GM21423 (cell line): ENCODE measurements around the gene OR4D1.

Source experiments
- ATAC-seq: cut with Tn5 transposase; IDR thresholded peaks from one replicate; pipeline ENCODE4 v1.9.1; 2021; ENCODE audit warnings: mild to moderate bottlenecking, moderate library complexity; ENCODE audit not compliant: unreplicated experiment

The OR4D1 gene

DNA sequence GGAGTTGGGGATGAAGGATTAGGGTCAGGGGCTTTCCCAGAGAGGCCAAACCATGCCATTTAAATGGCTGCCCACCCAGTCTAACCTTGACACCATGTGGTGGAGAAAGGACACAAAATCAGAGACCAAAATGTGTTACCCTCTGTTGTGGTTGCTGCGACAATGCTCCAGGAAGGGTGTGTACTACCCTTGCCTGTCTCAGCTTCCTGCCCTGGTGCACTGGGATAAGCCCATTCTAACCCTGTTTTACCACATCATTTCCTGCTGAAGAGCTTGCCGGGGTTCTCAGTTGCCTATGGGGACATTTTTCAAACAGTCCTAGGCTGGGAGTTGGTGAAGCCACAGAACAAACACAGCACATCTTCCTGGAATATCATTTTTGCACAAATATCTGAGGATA lies 4.9 kb downstream of the OR4D1 start:
- no peak for ATAC-seq

DNA sequence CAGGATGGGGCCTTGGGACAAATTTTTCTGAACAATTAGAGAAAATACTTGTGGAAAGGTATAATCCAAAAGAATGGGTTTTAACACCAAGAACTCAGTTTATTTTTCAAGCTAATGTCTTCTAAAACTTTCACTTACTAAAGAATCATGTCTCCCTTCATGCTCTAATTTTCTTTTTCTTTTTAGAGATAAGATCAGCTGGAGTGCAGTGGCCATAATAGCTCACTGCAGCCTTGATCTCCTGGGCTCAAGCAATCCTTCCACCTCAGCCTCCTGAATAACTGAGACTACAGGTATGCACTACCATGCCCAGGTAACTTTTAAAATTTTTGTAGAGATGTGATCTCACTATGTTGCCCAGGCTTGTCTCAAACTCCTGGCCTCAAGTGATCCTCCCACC lies 5.5 kb downstream of the OR4D1 start:
- no peak for ATAC-seq

GRCh38 chr17:58156839-58157803 lies 8.9 kb downstream of the OR4D1 start:
- ATAC-seq, result no peak

DNA sequence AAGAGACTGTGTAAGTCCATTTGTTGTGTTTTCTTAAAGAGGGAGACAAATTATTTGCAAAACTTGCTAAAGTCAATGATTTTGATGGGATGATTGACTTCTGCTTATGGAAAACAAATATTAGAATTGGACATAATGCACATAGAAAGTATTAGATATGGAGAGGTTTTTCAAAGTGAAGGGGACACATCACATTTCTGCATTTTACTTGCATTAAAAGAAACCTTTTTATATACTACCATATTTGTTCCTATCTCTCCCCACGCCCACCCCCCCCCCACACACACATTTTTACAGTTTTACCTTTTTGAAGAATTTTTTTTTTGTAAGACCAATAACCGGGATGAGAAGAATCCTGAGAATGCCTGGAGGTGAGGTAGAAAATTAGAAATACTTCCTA lies 10.0 kb downstream of the OR4D1 start:
- no peak for ATAC-seq

- ATAC-seq, result no peak
Observed at GRCh38 chr17:58161566-58161965, 13.4 kb downstream of the OR4D1 start.

GRCh38 chr17:58165981-58166380 lies 17.8 kb downstream of the OR4D1 start:
- ATAC-seq, result no peak

- no peak for ATAC-seq
Observed at GRCh38 chr17:58166682-58167081, 18.5 kb downstream of the OR4D1 start, which contains the start of gene OR4D2. Gene OR4D2, plus strand, starts transcription at chr17:58166982. Its CDS starts 2,674 bp downstream, at chr17:58169656.

DNA sequence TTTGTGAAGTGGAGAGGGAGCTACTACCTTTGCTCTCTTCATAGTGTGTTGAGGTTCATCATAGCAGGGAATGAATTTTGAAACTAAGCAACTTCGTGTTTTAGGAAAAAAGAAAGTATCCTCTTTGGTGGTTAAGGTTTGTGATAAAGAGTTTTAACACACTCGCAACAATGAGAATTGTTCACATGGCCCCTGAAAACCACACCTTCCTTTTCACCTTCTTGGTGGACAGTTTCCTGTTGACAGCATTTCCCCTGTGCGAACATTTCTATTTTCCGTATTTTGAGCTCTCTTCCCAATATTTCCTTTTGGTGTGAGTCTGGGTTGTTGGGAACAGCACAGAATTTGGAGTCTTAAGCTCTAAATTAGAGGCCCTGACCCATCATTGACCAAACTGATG lies 22.4 kb downstream of the OR4D1 start:
- no peak for ATAC-seq

- ATAC-seq, result no peak
Observed at GRCh38 chr17:58172369-58173071, 24.3 kb downstream of the OR4D1 start.

- ATAC-seq, result no peak
Observed at GRCh38 chr17:58174871-58175270, 26.7 kb downstream of the OR4D1 start.

DNA sequence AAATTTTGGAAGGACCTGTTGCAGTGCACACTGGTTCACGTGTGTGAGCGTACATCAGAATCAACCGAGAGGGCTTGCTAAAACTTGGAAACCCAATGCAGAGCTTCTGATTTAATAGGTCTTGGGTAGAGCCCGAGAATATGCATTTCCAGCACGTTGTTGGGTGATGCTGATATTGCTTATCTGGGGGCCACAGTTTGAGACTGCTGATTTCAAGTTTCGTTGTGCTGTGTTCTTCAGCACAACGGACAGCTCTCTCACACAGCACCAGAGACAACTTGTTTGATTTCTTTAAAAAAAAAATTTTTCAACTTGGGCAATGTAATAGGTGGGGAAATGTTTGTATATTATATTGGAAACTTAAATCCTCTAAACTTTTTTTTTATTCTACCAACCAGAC lies 28.0 kb downstream of the OR4D1 start:
- no peak for ATAC-seq

DNA sequence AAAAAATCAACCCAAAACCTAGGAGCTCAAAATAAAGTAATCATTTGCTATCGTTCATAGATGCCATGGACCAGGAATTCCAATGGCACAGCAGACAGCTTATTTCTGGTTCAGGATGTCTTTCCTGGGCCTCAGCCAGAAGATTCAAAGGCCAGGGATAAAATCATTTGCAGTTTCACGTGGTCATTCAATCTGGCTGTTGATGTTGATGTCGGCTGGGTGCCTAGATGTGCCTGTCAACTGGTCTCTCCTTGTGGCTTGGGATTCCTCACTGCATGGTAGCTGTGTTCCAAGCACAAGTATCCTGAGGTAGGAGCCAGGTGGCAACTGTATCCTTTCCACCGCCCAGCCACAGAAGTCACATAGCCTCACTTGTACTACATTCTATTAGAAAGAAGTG lies 33.6 kb downstream of the OR4D1 start:
- no peak for ATAC-seq

DNA sequence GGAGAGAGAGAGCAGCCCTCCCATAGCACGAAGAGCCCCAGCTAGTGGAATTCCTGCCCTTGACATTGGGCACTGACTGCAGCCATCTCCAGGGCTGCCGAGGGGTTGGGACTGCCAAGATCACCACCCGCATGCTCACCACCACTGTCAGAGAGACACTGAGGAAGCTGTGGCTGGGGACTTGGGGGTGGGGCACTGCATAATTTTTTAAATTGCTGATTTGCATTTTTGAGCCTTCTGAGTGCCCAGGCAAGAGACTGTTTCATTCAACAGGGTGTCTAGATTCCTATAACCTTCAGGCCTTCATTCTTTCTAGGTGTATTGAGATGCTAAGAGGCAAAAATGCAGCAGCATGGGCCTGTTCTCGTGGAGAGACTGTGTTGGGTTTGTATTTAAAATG lies 35.3 kb downstream of the OR4D1 start:
- ATAC-seq, result no peak

DNA sequence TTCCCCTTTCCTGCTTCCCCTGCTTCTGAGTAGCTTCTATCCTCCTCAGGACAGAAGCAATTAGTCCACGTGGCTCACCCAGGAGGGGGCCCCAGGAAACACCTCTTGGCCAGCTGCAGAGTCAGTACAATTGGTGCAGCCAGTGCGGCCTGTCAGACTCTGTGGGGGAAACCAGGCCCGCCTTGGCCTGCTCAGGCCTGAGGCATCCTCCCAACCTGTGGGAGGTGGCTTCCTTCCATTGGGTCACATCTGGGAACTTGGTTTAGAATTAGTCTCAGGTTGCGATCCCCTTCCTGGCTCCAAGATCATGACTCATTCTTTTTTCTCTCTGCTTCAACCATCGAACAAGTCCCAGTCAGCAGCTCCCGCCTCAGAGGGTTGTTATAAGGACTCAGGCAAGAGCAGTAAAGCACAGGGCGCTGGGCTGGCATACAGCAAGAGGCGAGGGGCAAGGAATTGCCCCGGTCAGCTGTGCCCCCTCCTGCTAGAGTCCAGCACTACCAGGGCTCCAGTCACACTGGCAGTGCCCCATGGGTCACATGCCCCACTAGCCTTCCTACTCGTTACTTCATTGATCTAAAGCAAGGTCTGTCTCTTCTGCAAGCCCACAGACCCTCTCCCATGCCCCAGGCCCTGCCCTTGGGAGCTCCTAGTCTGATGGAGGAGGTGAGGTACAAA lies 36.3 kb downstream of the OR4D1 start:
- ATAC-seq, result no peak

DNA sequence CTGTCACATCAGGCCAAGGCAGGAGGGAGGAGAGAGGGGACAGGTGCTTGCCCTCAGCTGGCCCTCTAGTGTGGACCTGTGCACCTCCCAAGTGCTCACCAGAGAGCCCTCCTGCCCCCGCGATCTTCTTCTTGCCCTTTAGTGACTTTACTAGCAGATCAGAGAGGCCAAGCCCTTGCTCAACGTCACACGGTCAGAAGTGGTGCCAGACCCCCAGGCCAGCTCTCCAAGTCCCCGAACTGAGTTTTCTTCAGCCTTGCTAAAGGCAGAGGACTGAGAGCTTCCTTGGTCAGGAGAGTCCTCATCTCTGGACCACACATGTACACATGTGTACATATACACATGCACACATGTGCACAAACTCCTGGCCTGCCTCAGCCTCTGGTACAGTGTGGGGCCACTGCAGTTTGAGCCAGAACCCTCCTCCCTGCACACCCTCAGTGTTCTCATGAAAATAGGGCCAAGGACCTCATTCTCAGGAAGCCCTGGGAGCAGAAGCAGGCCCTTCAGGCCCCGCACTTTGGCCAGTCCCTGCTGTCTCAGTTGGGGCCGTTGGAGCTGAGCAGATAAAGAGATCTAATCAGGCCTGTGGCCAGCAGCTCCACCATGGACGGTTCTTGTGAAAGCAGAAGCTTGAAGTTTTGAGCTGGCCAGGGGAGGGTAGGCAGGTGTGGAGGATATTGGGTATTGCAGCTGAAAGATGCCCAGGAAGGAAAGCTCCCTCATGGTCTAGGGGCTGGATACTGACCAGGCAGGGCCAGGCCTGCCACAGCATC lies 37.0 kb downstream of the OR4D1 start:
- ATAC-seq, result no peak

DNA sequence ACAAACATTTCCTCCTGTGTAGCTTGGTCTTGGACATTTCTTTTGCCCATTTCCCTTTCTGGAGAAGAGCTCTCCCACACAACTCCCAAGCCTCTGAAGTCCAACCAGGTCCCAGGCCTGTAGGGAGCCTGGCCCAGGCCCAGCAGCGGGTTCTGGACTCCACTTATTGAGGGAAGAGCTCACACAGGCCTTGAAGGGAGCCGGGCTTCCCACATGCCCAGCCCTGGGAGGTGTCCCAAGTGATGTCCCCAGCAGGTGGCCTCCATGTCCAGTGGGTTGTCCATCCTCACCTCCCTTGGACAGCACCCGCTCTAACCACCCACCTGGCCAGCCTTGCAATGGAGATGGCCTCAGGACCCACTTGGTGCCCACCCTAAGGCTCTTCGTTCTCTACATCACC lies 38.4 kb downstream of the OR4D1 start:
- no peak for ATAC-seq

- ATAC-seq, result no peak
Observed at GRCh38 chr17:58187063-58187462, 38.9 kb downstream of the OR4D1 start.

DNA sequence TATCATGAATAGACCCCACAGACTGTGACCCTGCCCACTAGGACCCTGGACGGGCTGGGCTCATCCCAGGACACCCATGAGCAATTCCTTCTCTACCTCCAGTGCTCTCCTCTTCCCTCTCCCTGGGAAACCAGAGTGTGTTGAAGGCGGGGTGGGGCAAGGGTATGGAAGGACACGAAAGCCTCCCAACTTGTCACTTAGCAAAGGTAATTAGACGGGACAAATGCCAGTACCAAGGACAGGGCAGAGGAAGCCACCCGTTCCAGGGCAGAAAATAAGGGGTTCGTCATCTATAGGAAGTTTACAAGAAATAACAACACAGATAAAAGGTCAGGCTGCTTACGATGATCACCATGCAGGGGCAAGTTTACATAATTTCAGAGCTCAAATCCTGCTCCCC lies 39.5 kb downstream of the OR4D1 start:
- no peak for ATAC-seq

- no peak for ATAC-seq
Observed at GRCh38 chr17:58189436-58190146, 41.4 kb downstream of the OR4D1 start.

GRCh38 chr17:58191241-58191896 lies 43.2 kb downstream of the OR4D1 start:
- ATAC-seq, result no peak
